T-helper 1 cell treated with Interleukin-12 subunit alpha and Interleukin-12 subunit beta and Interleukin-4 antibody, amounts not matched to agents 30 ng/mL and 1 ng/mL, for 36 hours (primary cell): ENCODE results near the gene ATP12A. TPM values are rescaled to one million over a fixed set of nuclear protein-coding genes. Genes with fewer than 3 reads are reported as not detected.
"Not testable (repeated sequence)": the region's sequence is repeated elsewhere in the genome, so short reads cannot be mapped to it uniquely, and the experiment has no call there.

Experiments
- intact Hi-C: fragments of 100-400 bp; cut with micrococcal nuclease; formaldehyde crosslinking; loops from one replicate; pipeline ENCODE4 v1.15.1; 2024
- total RNA-seq: library from RNA; stranded (reverse); gene quantifications from 2 replicates; pipeline ENCODE4 v1.2.3, GENCODE V29; 2022

The ATP12A gene
- total RNA-seq, 1 donor from 2014 or later, result 0.42 TPM

DNA sequence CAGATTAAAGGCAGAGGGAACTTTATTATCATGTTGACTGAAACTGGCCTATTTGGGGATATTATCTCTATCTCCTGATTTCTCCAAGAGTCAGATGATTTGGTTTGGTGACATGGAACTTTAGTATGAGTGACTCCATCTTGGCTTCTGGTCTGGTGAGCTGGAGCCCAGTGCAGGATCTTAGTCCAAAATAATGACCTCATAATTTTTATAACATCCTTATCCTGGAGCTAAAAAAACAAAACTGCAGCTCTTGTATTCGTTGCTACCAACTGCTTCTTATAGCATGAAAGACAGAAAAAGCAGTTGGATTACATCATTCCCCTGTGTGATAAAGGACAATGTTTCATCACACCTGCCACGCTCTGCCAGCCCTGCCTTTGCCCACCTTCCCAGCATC is 44.5 kb downstream of the ATP12A start:
- intact Hi-C loops, result no loop called here

DNA sequence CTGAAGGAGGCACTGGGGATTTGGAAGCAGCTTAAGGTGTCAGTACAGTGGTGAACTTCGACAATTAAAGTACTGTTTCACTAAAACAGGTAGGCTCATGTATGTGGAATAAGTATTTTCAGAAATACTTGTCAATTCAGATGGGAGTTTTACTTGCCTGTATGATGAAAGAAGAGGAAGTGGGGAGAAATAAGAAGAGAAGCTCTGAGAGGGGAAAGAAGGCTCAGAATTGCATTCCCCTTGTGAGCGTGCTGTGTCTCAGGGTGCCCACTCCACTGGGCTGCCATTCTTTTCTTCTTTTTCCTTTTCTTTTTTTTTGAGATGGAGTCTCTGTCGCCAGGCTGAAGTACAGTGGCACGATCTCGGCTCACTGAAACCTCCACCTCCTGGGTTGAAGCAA is 45.2 kb downstream of the ATP12A start:
- intact Hi-C loops, result no loop called here

DNA sequence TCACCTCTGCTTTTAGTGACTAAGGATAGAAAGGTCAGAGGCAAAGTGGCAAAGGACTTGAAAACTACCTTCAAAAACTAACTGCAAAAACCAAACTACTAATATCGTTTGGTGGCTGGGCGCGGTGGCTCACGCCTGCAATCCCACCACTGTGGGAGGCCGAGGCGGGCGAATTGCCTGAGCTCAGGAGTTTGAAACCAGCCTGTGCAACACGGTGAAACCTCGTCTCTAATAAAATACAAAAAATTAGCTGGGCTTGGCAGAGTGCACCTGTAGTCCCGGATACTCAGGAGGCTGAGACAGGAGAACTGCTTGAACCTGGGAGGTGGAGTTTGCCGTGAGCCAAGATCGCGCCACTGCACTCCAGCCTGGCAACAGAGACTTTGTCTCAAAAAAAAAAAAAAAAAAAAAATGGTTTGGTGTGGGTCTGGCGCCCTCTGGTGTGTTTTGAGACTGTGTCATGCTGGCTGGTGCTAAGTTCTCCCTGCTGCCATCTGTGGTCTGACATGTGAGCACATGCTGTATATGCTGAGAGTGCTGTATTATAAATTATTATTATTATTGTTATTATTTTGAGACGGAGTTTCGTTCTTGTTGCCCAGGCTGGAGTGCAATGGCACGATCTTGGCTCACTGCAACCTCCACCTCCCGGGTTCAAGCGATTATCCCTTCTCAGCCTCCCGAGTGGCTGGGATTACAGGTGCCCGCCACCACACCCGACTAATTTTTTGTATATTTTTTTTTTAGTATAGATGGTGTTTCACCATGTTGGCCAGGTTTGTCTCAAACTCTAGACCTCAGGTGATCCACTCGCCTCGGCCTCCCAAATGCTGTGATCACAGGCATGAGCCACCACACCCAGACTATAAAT is 47.8 kb downstream of the ATP12A start:
- intact Hi-C loops, result loop anchor here (1.0 to 2.0 kb wide), 8 partner anchors 19 to 269 kb away; partner anchors contain the start of gene PARP4

DNA sequence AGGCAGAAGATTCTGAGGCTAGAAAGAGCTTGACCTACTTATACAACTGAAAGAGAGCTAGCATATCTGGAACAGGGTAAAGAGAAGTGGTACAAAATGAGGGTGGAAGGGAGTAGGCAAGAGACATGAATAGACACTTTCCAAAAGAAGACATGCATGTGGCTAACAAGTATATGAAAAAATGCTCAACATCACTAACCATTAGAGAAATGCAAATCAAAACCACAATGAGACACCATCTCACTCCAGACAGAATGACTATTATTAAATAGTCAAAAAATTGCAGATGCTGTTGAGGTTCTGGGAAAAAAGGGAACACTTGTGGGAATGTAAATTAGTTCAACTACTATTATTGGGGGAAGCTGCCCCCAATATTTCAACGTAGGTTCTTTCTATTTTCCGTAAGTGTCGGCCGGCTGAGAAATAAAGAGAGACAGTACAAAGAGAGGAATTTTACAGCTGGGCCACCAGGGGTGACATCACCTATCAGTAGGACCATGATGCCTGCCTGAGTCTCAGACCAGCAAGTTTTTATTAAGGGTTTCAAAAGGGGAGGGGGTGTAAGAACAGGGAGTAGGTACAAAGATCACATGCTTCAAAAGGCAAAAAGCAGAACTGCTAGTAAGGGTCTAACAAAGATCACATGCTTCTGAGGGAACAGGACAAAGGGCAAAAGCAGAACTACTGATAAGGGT is 50.8 kb downstream of the ATP12A start:
- intact Hi-C loops, result not testable (repeated sequence)

DNA sequence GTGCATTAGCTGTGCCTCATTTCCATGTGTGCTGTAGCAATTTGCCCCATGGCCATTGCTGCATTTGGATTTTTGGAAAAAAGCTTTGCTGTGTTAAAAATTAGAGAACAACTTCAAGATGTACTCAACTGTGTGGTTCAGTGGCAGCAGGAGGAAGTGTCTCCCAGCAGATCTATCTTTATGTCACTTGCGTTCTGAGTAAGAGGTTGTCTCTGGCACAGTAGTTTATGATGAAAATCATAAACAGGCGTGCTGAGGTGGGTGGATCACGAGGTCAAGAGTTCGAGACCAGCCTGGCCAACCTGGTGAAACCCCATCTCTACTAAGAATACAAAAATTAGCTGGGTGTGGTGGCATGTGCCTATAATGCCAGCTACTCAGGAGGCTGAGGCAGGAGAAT is 54.7 kb downstream of the ATP12A start:
- intact Hi-C loops, result no loop called here

DNA sequence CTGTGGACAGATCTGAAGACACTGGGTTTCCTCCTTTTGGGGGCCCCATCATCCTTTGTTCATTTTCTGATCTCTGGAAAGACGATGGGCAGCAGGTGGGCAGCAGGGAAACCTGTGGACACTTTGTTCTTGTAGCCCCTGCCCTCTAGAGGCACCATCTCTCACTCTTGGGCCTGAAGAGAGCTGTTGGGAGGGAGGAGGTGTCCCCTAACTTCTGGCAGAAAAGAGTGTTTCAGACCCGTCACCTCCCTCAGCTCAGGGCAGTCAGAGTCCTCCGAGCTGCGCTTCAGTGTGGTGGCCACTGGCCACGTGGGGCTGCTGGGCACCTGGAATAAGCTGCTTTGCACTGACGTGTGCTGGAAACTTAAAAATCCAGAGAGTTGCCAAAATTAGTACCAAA is 56.8 kb downstream of the ATP12A start:
- intact Hi-C loops, result no loop called here

DNA sequence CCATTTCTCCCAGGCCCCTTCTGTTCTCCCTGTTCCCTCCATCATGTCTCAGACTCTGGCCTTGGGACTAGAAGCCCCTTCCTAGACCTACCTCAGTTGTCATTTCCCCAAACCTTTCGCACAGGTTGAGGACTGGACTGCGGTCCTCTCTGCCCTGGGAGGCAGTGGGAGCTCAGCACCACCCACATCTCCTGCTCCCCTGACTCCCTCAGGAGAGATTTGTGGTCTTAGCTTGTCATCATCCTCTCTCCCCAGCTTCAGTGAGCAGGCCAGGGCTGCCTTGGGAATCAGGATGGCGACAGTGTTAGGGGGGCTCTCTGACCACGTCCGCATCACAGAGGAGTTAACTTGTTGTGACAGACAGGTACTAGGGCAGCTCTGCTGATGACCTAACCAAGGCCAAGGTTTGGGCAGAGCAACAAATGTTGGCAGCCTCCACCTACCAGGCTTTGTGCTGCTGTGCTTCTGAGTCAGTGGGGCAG is 58.2 kb downstream of the ATP12A start:
- intact Hi-C loops, result no loop called here

DNA sequence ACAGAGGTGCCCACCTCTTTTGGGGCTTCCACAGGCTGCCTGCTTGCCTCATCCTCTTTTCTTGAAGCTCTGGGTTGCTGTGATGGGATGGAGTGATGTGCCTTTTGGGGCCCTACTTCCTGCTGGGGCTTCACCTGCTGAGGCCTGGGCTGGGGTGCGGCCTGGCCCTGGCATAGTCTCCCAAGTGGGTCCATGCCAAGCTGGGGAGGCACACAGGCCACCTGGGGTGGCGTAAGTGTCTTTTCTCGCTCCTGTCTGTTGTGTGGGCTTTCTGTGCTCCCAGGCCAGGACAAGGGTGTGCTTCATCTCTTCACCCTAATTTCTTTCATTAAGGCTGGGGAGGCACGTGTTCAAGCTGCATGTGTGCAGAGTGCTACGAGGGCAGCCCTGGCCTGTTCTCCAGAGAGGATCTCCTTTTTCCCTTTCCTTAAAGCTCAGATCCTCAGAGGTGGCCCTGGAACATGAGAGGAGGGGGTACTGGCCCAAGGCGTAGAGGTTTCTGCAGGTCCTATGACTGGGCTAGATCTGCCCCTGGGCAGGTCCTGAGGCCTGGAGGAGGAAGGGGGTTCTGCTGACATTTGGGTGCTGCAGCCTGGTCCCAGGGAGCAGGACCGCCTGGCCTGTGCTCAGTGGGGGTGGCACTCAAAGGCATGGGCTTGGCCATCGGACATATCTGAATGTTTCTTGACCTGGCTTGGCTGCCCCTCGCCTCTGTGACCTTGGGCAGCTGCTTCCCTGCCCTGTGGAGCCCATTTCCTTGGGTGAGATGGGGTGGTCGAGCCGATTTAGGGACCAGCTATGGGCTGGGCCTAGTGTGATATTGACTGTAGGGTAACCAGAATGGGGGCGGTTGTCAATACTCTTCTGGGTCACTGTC is 60.0 kb downstream of the ATP12A start:
- intact Hi-C loops, result loop anchor here (2.0 kb wide), 1 partner anchor 229 kb away; no protein-coding TSS in a partner anchor

DNA sequence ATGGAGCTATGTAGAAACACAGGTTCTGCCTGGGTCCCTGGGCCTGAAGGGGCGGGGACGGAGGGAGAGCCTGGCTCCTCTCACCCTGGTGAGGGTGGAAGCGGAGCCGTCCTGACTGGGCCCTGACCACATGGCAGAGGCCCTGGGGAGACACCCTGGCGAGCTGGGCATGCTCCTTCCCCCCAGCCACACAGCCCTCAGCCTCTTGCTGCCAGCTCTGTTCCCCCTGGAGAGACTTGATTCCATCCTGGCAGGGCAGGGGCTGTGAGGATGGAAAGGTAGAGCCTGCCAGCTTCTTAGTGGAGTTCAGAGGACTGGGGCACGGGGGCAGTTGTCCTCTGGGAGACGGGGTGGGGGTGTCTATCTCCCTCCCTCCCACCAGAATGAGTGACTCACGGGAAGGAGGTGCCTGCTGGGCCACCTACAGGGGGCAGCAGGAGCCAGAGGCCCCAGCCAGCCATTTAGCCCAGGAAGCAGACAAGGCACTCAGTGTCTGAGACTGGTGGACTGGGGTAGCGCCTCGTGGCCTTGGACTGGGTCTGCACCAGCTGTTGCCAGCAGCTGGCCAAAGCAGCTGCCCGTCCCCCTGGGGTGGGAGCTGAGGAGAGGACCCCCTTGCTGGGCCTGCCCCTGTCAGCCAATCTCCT is 60.9 kb downstream of the ATP12A start:
- intact Hi-C loops, result loop anchor here (2.0 kb wide), 1 partner anchor 228 kb away; no protein-coding TSS in a partner anchor

DNA sequence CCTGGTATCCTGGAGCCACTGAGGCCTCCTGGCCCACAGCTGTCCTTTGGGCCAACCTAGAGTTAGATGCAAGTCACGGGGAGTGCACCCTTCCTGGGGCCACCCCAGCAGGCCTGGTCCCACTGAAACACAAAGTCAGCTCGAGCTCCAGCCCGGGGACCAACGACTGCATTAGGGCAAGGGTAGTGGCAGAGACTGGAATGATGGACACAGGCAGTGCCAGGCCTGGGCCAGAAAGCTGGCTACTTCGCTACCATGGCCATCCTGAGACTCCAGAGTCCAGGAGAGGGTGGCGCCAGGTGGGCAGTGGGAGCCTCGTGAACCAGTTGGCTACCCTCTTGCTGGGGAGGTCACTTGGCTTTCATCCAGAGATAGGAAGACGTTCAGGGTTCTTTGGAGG is 61.6 kb downstream of the ATP12A start:
- intact Hi-C loops, result loop anchor here (2.0 kb wide), 1 partner anchor 227 kb away; no protein-coding TSS in a partner anchor

DNA sequence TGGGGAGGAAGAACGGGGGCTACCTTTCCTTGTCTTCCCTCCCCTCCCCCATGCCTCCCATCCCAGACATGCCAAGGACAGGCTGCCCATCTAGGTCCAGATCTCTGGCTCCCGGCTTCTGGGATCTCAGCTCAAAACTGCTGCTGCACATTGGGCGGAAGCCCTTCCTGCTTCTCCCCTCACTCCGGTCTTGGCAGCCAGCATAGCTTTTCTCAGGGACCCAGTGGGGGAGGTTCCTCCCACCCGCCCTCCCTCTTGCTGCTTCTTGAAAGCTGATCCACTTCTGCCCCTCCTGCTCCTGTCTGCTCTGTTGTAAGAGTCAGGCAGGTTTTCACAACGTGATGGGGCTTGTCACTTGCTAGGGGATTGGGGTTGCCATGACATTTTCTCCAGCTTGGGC is 62.1 kb downstream of the ATP12A start:
- intact Hi-C loops, result no loop called here

DNA sequence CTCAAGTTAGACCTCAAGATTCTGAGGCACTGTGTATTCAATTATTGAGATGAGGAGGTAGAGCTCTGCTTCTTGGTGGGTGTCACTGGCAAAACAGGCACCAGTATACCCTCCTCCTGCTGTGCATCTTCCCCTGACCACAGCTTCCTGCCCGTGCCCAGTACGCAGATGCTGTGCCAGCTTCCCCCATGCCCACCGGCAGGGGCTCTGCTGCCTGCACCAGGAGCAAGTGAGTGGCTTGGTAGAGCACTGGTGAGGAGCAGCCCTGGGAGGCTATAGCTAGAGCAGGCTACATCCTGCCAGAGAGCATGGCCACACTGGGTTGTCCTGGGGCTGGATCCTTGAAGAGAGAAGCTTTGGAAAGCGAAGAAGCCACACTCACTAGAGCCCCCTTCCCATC is 62.8 kb downstream of the ATP12A start:
- intact Hi-C loops, result no loop called here

DNA sequence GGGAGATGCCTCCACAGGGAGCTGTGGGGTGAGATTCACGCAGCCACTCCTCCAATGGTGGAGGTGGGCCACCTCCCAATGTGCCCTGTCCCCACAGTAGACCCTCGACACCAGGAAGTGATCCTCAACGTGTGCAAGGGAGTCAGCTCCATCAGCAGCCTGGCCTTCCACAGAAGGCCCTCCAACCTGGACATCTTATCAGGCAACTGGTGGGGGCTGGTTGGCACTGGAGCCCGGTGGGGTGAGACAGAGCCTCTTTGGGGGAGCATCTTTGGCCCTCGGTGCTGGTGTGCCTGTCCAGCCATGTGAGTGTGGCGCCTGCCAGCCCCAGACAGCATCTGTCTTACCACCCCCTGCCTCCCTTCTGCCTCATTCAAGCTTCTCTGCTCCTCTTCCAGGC is 64.0 kb downstream of the ATP12A start:
- intact Hi-C loops, result no loop called here

DNA sequence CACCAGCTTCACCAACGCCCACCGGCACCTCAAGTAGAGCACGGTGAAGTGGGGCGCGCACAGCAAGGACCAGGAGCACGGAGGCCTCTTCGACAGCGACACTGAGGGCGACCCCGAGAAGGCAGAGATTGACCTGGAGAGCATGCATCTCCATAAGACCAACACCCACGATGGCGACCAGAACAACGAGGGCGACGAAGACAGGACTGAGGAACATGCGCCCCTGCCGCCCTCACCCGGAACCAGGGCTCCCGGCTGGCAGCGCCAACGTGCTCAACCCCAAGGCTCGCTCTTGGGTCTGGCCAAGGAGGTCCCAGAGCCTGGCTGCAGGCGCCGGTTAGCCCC is 65.3 kb downstream of the ATP12A start:
- intact Hi-C loops, result no loop called here

DNA sequence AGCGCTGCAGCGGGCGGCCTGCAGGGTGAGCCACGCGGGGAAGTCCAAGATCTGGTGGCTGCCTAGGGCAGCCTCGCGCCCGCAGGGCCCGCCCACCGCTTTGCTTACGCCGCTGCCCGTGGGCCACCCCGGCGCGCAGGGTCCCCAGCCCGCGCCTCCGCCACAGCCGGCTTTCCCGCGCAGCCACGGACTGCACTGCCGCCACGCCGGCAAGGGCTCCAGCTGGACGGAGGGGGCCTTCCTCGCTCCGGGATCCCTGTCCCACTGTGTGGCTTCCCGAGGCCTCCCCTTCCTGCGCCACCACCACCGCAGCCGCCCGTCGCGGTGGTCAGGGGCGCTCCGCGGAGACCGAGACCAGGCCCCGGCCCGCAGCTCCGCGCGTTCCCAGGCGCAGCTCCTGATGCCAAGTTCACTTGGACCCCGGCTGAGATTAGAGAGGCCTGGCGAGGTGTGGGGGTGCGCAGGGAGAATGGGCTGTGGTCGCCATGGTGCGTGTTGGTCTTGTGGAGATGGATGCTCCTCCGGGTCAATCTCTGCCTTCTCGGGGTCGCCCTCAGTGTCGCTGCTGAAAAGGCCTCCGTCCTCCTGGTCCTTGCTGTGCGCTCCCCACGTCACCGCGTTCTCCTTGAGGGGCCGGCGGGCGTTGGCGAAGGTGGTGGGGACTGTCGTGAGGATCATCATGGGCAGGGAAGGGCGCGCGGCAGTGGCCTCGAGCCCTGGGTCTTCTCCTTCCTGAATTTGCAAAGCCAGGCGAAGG is 65.8 kb downstream of the ATP12A start:
- intact Hi-C loops, result no loop called here

DNA sequence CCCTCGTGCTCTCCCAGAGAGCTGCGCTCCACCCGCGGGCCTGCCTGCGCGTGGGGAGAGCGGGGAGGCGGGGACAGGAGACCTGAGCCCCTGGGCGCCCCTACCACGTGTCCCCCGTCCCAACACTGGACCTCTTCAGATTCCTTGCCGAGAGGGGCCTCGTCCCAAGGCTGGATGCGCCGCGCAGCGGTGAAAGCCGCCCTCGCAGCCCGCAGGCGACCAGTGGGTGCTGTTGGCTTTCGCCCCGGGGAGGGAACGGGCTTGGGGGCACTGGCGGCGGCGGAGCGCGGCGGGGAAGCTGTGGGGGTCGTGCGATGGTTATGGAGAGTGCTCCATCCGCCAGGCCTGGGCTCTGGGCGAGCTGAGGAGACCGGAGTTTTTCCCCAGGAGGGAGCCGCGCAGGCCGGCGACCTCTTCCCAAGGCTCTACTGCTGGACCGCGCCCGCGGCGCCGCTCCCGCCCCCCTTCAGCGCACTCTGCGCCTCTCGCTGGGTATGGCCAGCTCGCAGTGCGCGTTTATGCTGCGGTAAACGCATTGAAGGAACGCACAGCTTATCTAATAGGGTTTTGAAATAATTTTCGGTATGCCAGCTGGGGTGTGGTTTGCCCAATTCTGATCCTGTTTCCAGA is 66.5 kb downstream of the ATP12A start:
- intact Hi-C loops, result no loop called here

DNA sequence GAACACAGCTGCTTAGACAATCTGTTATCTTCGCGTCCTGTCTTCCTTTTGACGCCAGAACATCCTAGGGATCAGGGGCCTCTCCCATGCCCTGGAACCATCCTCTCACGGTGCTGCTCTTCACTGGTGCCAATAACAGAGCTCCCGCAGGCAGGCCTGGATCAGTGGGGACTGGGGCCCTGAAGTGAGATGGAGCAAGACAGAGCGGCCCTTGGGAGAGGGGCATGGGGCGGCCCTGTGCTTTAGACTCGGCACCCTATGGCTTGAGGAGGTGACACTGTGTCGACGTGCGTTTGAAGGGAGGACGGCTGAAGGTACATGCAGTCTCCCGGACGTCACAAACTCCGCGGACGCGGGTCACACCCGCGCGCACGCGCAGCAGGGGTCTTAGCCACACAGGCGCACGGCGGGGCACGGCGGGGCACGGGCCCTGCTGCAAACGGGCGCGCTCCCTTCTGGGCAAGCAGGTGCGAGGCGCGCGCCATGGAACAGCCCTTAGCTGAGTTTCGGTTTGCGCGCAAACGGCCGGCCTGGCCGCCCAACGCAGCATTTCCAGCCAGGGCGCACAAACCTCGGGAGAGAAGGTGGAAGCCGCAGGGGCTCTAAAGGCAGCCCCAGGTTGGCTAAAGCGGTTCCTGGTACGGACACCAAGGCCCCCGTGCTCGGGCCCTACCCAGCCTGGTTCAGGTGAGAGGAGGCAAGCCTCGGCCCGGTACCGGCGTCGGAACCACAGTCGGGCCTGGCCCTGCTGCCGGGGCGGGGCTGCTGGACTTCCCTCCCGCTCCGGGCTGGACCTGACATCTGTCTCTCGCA is 67.2 kb downstream of the ATP12A start:
- intact Hi-C loops, result no loop called here

DNA sequence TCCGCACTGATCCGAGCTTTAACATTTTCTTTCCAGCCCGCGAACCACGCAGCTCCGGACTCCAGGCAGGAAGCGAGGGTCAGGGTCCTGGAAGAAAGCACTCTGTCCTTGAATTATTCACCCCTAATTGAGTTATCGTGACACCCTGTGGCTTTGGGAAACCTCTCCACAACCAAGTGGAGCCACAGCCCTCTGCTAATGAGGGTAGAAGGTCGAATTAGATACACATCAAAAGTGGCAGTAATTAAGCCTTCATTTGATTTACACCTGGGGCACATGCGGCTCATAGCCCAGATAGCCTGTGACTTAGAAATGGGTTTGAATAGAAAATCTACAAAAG is 67.8 kb downstream of the ATP12A start:
- intact Hi-C loops, result no loop called here

DNA sequence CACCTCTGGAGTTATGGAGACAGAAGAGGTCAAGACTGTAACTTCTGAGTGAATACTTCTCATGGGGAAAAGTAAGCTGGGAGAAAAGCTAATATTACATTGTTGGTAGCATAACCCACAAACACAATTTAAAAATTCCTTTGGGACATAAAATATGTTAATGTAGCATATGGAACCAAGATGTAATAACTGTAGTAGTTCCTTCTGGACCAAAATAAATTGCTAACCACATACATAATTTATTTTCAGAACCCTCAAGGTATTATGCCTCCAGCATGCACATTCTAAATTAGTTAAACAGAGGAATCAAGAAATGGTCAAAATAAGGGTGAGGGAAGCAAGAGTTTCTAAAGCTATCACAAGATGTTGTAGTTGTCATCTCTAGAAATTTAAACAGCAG is 79.0 kb downstream of the ATP12A start:
- intact Hi-C loops, result no loop called here
